GM19463 (cell line): ENCODE data around the gene RPTOR.

ENCODE experiments used
- ATAC-seq: cut with Tn5 transposase; IDR thresholded peaks from one replicate; pipeline ENCODE4 v1.9.1; 2021; ENCODE audit warnings: mild to moderate bottlenecking, moderate library complexity; ENCODE audit not compliant: unreplicated experiment

RPTOR gene

DNA sequence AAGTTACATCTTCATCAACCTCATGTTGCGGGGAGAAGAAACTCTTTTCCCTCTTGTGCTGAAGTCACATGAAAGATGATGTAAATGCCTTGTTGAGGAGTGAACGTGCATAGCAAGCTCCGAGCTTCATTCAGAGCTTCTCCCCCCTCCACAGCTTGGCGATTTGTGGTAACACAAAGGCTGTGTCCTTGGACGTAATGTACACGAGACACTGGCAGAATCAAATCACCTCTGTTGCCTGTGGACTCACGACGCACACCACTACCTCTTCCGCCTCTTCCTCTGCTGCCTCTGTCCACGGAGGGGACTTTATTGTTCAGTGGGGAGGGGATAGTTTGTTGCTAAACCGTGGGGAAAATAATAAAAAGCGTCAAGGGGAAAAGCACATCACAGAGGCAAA lies 392.1 kb downstream of the RPTOR start:
- ATAC-seq: no peak

DNA sequence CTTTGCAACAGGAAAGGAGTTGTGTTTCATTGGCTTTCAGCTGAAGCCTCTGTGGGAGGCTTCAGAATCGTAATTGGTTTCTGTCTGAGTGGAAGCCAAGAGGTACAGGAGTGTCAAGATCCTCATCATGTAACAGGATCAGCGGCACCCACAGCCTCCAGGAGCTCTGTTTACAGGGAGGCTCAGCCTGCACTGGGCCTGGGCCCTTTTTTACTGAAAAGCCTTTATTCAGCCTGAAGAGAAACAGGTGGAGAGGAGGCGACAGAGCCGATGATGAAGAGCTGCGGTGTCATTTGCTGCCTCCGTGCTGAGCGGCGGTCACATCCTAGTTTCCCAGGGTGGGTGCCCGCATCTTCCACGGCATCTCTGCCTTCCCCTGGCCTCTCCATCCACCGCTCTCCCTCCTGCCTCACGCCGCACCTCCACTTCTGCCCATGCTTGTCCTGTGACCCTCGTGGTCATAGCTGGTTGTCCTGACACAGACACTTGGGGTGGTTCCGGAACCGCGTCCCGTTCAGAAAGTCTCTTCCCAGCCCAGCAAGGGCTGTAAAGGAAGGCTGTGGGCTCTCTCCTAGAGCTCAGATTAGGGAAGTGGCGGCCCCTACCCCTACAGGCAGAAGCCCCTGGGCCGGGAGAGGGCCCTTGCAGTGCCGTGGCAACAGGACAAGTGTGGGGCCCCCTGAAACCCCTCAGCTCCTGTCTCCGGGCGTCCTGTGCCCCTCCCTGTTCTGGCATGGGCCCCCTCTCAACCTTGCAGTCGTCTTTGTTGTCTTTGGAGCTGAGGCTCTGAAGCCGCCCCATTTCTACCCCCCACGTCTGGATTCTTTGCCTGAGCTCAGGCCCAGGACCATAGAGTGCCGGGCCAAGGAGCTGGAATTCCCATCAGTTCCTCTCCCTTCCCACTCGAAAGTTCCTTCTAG lies 393.1 kb downstream of the RPTOR start:
- no peak for ATAC-seq

DNA sequence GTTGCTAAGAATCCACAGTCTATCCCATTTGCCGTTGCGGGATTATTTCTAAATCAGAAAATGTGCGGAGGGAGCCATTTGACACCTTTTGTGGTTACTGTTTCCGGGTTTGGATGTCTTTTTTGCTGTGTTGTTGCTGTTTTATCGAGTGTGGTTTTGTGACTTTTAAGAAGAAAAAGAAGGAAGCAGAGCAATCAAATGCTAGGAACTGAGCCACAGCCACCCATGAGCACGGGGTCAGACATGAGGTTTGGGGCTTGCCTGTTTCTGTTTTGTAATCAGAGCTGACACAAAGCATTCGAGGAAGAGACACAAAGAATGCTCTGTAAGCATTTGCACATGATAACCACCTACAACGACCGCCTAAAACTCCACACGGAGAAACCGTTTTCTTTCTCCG lies 393.9 kb downstream of the RPTOR start:
- ATAC-seq: no peak

DNA sequence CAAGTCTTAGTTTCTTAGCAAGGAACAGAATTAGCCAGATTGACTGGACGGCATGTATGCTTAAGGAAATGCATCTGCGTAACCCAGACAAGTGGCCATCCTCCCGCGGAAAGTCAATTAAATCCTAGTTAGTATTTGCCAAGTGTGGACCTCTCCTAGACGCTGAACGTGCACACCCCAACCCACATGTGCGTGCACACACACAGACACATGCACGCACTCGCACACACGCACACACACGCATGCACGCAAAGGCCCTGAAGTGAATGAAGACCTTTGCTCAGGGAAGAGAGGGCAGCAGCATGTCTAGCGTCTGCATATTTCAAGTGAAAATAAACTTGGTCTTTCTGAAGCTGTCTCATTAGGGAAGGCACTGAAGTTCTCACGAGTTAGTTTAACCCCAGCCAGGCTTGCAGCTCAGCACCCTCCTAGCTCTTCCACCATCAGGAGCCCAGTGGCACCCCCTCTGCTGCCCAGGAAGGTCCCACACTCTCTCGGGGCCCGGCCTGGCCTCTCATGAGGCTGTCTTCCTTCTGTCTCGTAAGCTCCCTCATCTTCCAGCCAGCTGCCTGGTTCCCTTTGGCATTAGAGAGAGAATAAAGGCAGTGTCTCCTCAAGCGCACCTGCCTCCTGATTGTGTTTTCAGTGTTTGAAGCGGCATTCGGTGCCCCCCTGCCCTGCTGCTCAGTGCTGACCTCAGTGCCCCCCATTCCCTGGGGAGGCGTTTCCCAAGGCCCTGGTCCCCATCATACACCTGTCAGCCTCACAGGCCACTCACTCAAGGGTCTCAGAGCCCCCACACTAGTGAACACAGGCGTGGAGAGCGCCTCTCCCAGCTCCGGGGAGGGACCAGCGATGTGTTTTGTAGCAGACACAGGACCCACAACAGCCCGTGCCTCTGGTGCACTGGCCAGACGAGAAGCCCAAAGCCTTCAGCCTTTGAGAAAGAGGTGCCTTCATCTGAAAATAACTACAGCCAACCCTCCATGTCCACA lies 394.8 kb downstream of the RPTOR start:
- no peak for ATAC-seq

DNA sequence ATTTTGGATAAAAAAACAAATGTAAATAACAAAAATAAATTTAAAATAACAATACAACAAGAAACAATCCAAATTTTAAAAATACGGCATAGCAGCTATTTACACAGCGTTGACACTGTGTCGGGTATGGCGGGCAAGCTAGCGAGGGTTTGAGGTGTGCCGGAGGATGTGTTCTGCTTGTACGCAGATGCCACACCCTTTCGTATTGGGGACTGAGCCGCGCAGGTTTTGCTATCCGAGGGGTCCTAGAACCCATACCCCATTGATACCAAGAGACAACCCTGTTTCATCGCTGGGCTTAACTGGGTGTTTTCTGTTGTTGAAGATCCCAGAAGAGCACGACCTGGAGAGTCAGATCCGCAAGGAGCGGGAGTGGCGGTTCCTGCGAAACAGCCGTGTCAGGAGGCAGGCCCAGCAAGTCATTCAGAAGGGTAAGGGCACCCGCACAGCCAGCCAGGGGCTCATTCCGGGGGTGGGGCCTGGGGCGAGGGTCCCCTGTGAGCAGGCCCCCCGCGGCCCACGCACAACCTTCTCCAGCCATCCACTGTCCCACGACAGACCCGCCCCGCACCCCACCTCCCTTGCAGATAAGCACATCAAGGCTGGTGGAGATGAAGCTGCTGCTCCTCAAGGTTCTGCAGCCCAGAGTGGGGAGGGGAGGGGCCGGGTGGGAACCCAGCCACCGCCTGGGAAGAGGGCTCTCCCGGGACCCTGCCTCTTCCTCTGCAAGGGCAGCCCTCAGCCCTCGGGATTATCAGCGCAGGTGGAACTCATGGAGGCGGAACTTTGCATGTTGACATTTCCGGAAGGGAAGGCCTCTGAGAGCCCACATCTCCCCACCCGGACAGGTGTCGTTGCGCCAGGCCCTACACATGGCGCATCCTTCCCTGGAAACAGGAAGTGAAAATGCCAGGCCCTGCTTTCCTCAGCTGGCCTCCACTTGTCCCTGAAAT lies 395.8 kb downstream of the RPTOR start:
- no peak for ATAC-seq

DNA sequence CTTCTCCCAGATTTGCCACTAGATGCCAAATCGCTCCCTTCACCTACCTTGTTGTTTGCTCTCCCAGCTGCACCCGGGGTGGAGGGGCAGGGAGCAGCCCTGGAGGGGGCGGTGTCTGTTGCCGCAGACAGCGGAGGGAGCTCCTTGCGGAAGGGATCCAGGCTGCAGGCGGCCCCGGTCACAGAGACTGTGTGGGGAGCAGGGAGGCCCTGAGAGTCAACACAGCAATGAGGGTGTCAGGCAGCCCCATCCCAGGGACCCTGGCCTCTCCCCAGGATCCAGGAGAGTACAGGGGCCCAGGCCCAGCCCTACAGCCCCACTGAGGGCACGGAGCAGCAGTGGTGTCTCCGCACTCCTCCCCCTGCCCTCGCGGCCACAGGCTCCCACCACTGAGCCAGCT lies 396.5 kb downstream of the RPTOR start:
- no peak for ATAC-seq

DNA sequence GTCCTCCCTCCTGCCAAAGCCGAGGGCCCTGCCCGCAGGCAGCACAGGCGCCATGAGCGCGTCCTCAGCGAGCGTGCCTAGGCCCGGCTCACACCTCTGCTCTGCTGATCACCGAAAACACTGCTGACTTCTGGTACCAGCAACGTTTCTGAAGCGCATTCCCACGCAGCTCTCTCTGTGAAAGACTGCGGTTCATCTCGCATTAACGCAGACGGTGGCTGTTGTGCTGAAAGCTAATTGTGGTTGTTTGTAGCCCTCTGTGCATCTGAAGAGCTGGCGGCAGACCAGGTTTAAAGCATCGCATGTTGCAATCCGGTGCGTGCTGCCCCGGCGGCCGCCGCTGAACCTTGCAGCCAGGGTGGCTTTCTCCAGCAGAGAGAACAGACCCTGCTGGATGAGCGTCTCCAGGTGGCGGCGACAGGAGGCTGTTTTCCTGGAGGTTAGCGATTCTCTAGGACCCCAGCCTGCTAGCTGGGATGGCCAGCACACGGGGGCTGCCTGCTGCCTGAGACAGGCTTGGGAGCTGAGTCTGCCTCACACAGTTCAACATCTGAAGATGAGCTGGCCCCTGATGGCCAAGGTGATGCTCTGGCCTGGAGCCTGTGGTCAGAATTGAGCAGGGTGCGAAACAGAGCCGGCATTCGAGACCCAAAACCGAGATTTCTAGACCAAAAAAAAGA lies 397.2 kb downstream of the RPTOR start:
- no peak for ATAC-seq

DNA sequence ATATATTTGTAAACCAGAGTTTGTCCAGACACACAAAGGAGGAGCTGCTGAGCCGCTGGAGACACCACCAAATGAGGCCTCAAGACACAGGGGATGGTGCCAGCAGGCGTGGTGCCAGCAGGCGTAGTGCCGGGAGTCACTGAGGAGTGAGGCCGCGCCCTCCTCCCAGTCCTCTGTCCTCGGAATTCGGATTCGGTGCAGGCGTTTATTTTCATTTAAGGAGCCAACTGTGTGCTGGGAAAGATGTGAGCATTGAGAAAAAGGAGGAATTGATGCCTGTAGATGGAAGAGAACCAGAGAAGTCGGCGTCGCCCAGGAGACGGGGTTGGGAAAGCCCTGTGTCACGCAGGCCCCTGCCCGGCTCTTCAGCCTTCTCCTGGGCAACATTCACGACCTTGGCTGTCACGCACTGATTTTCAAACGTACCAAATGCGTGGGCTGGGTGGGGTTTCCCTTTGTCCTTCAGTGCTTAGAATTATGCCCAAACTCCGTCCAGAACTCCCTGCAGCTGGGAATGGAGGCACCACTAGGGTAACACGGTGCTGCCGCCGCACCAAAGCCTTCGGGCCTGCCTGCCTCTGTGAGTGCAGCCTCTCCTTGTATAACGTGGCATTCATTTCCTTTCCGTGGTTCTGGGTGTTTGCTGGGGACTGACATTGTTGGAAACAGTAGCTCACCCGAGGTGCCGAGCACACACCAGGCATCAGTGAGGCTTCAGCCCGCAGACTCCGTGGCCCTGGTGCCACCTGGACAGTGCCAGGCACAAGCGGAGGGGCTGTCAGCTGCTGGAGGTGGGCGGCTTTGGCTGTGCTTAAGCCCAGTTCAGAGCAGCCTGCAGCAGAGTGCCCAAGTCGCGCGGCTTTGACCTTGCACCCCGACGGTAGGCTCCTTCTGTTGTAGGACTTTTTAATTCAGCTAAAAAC lies 398.0 kb downstream of the RPTOR start:
- ATAC-seq: no peak

DNA sequence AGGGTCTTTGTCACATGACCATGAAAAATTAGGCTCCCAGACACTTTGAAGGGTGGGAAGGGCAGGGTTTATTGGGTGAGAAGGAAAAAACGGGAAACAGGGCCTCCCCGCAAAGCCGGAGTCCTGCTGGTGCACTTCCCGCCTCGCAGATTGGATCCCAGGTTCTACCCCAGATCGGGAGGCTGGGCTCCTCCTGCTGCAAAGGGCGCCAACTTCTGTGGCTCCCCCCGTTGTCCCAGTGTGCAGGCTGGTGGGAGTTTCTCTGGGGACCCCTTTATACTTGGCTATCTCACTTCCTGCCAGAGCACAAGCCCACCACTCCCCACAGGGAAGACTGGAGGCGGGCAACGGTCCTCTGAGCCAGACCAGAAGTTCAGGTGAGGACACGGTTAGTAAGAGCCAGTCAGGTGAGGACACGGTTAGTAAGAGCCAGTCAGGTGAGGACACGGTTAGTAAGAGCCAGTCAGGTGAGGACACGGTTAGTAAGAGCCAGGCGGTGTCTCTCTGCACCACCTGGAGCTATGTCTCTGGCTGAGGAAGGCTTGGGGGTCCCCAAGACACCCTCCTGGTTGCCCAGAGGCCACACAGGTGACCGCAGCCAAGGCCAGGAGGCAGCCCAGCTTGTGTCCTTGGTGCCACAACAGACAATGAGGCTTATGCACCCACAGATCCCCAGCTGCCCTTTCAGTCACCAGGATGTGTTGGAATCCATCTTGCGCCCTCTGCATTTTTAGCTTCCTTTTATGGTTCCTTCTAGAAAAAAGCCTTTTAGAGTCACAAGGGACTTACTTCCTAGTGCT lies 398.9 kb downstream of the RPTOR start:
- no peak for ATAC-seq

DNA sequence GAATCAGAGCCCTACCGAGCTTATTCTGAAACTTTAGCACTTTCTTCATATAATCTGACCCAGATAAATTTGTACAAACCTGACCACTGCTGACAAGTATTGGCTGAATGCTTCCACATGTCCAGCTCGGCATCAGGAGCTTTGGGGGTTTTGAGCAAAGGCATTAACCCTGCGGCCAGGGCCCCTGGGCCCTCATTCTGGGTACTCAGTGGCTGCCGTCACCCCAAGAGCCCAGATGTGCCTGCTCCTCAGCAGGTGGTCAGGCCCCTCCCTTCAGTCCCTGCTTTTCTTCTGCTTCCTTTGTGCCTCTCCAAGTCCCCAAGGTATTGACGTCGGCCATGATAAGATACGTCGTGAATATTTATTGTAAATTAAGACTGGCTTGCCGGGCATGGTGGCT lies 399.7 kb downstream of the RPTOR start:
- no peak for ATAC-seq

DNA sequence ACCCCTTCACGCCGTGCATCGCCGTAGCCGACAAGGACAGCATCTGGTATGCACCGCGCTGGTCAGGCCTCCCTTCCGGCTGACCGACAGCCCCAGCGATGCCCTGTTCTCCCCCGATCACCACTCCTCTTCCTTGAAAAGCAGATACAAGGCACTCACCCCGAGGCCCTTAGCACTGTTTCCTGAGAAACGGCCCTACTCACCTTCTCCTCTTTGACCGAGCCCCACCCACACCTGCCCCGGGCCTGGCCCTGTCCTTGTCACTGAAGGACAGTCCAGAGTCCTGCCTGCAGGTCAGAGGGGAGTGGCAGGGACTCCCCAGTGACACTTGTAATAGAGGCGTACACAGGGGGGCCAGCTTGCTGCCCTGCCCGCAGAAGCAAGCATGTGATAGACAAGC lies 401.1 kb downstream of the RPTOR start:
- ATAC-seq: no peak

DNA sequence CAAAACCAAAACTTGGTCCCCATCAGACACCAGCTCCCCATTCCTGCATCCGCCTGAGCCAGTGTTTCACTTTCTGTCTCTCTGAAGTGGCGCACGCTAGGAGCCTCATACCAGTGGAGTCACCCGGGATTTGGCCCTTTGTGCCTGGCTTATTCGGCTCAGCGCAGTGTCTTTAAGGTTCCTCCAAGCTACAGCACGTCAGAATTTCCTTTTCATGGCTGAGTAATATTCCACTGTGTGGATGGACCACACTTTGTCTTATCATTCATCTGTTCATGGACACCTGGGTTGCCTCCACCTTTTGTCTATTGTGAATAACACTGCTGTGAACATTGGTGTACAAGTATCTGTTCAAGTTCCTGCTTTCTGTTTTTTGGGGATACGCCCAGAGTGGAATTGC lies 401.8 kb downstream of the RPTOR start:
- ATAC-seq: no peak

DNA sequence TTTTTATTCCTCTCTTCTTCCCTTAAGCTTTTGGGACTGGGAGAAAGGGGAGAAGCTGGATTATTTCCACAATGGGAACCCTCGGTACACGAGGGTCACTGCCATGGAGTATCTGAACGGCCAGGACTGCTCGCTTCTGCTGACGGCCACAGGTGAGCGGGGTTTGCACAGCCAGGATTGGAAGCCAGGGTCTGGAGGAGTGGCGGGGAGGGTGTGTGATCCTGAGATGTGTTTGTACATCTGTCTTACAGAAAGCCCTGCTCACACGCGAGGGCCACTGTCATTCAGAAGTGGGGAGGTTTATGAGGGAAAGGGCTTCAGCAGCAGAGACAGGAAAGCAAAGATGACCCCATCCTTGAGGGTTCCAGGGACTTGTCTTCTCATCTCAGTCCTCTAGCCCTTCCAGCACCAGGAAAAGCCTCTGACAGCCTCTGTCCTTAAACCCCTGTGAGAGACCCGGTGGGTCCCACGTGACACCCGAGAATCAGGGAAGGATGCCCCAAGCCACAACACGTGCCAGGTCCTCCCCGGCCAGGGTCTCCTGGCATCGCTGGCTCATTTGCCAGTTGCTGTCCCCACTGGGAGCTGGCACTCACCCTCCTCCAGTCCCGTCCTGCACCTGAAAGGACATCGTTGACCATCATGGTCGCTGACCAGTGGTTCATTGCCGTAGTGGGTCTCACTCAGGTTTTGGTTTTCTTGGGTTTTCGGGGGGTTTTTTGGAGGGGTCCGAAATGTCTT lies 402.7 kb downstream of the RPTOR start:
- no peak for ATAC-seq

DNA sequence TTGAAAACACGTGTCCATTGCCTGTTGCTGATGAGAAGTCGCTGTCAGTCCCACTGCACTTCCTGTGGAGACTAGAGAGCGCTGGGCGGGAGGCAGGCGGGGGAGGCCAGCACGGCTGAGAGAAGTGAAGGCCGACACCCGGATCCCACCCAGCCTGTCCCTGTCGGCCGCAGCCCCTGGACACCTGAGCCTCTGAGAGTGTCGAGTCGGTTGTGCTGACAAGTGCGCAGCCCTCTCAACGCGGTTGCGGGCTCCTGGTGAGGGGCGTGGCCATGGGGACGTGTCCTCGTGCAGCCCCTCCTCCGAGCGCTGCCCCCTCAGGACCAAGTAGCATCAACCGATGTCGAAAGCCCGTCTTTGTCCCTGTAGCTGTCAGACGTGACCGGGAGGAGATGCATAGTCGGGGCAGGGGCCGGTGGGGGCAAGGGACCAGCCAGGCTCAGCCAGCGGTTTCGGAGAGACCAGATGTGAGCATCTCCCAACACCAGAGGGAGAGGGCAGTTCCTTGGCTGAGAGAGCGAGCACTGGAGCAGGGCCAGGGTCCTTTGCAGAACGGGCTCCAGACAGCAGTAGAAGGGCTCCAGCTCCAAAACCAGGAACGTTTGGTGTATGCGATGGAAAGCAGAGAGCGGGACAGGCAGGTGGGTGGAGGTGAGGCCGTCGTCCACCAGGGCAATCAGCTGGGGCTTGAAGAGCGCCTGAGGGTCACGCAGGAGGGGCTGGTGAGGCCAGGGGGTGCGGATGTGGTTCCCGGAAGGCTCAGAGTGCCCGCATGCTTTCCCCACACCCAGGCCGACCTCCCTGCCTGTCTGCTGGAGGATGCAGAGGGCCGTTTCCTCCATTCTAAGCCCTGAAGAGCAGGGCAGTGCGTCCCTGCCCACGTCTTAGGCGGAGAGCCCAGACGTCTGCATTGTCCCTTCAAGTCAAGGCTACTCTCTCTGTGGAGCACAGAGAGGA lies 403.7 kb downstream of the RPTOR start:
- no peak for ATAC-seq

DNA sequence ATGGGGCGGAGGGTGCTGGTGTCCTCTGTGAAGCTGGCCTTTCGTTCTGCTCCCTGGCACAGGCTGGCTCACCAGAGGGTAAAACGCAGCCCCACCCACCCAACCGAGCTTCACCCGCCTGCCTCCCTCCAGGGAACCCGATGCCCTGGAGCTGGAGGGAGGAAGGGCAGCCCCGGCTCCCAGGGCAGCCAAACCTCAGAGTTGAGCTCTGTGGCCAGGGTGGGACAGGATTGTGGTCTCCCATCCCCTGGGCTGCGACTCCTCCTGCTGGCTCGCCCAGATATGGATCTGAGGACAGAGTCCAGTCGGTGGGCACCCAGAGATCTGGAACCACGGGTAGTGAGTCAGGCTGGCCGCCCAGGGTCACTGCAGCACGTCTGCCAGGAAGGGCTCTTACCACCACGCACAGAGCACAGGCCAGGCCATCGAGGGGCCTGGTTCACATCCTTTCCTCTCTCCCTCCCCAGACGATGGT lies 404.4 kb downstream of the RPTOR start:
- ATAC-seq: no peak
